Cortex of kidney (tissue), 1 donor: Measurements from ENCODE around the gene CAPN13.

Experiments used
- DNase-seq: peaks from one replicate; lab custom pipeline; 2025; lab: John Stamatoyannopoulos, UW

CAPN13 gene

DNA sequence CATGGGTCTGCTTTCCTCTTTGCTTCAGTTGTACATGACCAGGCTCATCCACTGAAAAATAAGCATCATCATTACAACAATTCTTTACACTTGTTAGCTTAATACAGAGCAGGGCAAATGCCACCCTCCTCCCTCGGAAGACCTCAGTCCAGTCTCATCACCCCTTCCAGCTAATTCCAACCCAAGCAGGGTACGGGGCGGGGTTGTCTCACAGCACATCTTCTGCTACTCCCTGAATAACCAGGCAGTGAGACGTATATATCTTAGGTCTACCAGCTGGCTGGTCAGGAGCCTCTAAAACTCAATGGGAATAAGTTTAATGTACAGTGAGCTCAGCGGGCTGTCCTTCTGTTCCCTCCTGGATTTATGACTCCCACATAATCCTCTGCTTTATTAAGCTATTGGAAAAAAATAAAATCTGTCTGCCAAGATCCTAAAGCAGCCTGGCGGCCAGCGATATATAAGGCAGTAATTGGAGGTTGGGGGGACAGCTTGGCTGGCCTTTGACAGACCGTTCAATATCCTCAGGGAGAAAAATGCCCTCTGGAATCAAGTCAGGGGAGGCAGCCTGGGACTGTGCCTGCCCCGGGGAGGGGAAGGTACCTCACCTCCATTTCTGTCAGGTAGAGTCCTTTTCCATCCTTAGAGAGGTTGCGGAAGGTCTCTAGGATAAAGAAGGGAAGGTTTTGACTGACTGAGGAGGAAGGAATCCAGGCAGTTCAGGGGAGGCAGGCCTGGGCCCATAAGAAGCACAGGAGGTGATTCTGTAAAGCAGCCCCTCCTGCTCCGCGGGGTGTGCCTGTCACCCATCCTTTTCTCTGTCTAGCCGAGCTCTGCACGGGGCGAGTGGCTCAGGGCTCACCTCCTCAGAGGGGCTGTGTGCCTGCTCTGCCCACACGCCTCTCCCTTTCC lies 76.3 kb downstream of the CAPN13 start:
- DNase-seq: no peak

DNA sequence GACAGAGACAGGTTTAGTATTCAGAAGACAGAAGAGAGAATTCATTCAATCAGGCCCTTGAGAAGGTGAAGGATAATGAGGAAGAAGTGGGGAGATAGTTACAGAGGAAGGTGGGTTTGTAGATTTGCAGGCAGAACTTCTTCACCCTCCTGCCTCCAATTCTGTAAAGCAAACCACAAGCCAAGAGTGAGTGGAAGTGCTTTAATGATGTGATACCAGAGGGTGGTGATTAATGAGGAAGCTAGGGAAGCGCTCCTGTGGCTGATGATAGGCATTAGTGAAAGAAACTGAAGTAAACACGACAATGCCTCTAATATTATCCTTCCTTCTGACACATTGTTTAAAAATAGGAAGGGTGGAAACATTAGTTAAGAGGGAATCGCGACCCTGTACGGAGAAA lies 78.2 kb downstream of the CAPN13 start:
- DNase-seq: no peak

DNA sequence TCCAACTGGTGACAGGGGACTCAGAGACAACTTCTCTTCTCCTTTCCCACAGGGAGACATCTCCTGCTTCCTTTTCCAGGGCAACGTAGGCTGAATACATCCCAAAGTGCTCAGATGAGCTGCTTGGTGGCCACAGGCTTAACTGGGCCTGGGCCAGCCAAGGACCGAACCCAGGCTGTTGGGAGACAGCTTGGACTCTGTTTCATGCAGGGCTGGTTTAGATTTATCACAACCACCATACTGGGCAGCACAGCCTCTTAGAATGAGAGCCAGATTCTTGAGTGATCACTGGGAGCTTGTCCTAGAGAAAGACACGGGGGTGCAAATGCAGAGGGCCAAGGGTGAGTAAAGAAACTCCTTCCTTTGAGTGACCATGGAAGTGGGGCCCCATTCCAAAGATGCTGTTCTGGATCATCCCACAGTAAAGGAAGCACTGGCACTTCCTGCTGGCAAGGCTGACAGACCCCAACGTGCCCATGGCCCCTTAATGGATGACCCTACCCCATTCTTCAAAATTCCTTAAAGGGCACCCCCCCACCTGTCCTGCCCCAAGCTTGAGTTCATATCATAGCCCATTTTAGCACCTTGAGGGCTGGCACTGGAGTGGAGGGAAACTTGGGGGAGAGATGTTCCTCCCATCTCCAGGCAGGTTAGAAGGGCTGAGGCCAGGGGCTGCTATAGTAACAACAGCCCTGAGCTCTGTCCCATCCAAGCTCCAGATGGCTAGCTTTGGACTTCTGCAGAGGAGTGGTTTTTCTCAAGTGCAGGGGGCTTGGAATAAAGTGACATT lies 84.1 kb downstream of the CAPN13 start:
- no peak for DNase-seq

GRCh38 chr2:30721668-30722647 lies 85.3 kb downstream of the CAPN13 start:
- DNase-seq: no peak

DNA sequence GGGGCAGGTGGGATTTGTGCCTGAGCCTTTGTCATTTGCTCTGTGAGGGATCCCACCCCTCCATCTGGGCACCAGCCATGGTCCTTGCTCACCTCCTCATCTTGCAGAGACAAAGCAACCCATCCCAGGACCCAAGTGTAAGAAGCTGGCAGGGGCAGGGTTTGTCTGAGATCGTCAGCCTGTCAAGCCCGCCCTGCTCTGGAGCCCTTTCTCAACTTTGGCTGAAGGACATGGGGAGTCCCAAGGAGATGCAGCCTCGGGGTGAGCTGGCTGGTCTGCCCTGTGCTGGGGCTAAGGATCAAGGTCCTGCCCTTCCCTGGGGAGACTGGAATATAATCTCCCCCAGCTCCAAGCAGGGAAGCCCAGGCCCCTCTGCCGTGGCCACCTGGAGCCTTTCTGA lies 86.0 kb downstream of the CAPN13 start:
- DNase-seq: no peak

DNA sequence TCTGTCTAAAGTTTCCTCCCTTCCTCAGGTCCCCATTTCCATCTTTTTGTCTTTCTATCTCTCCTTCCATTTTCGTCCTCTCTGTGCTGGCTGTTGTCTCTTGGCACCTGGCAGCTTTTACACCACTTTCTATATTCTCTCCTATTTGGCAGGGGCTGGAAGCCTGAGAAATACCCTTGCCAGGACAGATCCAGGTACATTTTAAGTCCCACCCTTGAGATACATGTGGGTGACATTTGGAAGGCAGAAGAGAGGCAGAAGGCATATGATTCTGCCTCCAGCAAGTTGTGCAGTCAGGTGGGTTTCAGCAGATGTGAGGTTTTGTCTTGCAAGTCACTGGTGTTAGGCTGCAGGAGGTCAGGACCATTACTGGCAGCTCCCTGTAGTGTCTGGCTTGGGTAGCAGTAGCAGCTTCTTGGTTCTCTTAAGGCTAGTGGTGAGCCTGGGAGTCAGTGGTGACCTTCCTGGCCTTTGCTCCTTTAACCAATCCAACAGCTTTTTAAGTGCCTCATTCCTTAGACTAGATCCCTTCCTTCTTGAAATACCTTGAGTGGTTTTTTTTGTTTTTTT lies 90.1 kb downstream of the CAPN13 start:
- no peak for DNase-seq

DNA sequence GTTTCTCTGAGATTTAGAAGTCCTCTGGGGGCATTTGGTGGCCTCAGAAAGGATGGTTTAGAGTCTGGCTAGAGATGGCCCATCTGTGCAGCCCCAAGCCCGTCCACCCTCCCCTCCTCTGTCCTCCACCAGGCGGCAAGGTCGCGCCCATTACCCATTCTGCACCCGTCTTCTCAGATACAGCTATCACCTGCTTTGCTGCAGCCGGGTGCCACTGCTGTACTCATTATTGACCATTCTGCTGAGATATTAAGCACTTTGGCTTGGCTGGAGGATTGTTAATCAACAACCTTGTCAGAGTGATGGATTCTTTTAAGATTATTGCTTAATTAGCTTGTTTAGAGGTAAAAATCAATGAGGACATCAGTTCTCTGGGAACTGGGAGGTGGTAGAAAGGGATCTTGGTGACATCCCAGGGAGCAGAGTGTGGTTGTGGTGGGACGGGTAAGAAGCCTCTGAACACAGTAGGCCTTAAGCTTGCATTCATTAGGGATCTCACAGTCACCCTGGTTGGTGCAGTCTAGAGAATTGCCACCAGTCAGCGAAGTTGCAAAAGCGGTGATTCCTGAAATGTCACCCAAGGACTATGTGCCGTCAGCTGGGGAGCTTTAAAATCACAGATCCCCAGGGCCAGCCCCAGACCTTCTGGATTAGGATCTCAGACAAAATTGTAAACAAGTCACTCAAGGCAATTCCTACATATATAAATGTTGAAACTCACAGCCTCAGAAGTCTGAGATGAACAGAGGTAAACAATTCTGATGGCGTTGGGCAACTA lies 90.9 kb downstream of the CAPN13 start:
- no peak for DNase-seq

DNA sequence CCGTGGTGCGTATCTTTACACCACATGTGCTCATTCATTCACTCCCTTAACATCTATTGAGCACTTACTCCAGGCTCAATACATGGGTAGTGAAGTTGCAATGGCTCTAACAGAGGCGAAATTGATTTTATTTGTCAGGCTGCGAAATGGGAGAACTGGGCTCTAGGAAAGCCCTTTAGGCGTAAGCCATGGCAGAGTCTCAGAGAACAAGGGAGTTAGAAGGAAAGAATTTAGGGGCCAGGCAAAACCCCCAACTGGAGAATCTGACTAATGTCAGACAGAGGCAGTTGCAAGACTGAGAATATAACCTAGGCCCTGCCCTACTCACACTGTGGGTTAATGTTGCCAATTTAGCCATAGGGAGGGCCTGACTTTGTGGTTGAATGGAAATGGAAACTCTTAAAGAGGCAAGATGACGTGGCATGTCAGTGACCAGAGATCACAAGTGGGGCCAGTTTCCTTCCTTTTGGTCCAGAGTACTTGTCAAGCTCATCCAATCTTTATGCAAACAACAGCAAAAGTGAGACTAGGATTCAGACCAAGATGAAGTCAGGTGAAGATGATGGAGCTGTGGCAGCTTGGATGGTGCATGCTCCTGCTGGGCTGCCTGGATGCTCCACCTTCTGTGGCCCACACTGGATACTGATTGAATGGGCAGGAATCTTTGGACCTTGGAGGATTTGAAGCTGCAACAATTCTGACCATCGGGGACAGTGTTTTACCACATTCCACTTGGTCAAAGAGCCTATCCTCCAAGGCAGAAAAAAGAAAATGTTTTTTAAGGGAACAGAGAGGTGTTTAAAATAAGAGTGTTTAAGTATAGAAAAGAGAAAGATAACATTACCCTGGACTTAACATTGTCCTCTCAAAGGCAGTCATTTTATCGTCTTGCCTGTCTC lies 92.2 kb downstream of the CAPN13 start:
- DNase-seq: no peak

DNA sequence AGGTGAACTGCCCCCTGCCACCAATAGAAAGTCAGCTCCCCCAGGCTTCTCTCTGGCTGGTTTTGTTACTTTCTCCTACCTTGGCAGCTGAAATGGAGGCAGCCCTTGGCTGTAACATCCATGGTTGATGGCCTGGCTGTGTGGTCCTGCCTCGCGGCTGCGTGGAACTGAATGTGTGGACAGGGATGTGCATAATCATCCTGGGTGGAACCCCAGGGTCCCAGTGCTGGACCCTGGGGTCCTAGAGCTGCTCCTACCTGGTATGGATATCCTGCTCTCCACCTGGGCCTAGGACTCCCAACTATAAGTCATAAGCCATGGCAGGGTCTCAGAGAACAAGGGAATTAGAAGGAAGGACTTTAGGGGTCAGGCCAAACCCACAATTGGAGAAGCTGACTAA lies 93.5 kb downstream of the CAPN13 start:
- DNase-seq: no peak

DNA sequence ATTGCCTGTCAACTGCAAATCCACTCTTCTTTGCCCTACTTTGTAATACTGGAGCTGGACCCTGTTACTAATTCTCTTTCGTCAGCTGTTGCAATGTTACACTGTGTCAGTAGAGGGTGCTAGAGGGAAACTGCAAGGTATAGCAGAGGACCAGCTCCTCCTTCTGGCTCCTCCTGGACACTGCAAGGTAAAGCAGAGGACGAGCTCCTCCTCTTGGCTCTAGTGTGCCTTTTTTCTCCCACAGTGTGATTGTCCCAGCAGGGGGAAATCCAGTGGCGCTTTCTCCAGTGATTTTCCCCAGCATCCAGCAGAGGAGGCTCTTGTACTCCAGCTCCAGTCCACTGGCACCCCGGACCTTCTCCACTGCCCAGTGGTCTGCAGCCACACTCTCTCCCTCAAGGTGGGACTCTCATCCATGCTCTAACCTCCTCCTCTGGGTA lies 95.6 kb downstream of the CAPN13 start:
- no peak for DNase-seq

DNA sequence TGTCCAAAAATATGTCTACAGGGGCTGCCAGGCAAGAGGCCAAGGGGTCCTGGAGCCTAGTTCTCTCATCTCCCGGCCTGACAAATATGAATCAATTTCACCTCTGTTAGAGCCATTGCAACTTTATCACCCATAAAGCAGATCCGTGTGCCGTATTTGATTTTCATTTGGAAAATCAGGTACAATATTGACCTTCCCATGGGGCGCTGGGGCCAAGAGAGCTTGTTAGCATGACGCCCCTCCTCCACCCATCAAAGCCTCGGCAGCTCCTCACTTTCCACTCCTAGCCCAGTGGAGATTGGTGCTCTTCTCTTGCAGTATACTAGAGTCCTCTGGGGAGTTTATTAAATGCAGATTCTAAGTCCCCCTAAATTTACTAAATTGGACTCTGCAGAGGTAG lies 96.8 kb downstream of the CAPN13 start:
- DNase-seq: no peak

DNA sequence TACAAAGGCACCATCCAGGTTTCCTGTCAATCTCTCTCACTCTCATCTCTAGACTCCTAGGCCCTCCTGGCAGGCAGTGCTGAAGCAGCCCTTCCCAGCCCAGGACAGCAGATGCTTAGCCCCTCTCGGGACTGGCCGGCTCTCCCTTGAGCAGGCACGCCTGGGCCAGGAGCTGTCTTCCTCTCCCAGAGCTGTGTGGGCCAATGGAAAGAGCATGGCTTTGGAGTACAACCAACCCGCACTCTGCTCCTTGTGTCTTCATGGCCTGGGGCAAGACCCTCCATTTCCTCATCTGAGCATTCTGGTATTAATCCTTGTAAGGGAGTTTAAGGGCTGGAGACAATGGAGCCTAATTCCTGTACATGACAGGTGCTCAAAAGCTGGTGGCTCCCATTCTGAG lies 97.2 kb downstream of the CAPN13 start:
- DNase-seq: no peak

DNA sequence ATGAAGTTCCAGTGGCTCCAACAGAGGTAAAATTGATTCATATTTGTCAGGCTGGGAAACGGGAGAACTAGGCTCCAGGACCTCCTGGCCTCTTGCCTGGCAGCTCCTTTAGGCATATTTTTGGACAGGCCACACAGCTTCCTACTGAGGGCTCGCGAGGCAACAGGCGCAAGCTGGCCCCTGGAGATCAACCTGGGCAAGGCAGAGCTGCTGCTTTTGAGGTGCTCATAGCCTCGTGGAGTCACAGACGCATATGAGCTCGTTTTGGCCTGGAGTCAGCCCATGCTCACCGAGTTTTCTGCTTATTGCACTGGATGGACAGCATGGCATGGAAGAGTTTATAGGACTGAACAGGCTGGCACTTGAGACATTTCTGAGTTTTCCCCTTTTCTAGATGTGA lies 97.7 kb downstream of the CAPN13 start:
- no peak for DNase-seq

DNA sequence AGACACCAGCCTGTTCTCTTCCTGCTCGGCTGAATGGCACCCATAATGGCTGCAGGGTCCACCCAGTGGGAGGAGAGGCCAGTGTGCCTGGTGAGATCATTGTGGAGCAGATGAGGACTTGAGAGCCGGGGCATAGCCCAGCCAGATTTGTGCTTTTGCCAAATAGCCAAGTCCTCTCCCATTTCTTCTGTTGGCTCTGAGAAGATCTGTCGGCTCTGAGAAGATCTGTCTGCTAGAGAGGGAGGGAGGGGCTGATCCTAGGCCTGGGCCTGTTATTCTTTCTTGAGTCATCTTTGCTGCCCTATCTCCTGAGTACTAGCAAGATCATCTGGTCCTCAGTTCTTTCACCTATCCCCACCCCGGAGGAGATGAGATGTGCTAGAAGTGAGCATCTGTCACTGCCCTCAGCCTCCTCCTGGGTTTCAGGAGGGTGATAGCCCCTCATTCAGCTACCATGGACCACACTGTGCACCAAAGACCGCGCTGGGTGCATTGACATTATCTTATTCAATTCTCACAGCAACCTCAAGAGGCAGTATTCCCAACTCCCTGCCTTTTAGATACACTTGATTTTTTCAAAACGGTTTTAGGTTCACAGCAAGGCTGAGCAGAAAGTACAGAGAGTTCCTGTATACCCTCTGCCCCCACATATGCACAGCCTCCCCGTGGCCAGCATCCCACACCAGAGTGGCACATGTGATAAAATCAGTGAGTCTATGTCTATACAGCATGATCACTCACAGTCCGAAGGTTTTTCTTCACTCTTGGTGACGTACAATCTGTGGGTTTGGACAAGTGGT lies 98.6 kb downstream of the CAPN13 start:
- DNase-seq: no peak

GRCh38 chr2:30707304-30707903 lies 99.8 kb downstream of the CAPN13 start:
- DNase-seq: no peak

DNA sequence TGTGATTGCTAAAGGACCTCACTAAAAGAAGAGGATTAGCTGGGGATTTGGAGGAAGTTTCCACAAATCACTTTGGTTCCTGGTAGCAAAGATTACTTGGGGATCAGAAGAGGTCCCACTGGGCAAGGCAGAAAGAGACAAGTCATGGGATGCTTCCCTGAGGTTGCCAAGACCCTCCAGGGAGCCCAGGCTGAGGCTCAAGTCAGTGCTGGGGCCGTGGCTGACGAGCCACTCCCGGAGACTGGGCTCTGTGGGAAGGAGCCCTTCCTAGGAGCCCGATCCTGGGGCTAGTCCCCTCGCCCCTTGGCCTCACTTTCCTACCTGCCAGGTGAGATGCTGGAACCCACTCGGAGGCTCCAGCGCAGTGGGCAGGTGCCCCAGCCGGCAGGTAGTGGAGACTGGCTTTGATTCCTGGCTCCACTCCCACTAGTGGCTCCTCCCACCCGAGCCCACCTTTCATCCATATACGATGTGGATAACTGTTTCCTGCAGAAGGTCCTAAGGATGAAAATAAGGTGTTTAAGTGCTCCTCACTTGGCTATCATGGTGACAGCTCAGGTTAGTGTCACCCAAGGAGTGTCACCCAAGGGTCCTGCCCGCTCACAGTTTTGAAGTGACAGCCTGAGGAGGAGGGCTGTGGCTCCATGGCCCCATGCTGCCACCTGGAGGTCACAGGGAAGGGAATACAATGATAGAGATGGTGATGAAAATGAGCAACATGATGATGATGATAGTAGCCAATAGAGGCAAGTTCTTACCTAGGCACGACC lies 100.5 kb downstream of the CAPN13 start:
- DNase-seq: no peak

GRCh38 chr2:30705711-30706533 lies 101.3 kb downstream of the CAPN13 start:
- DNase-seq: no peak
